K562 (cell line): ENCODE data around the gene SIDT2. TPM values are rescaled to one million over a fixed set of nuclear protein-coding genes. Genes with fewer than 3 reads are reported as not detected.
A peak's percentile ranks its signal among the peaks of the same experiment; 100 is the strongest.

Experiments
- ATF1 ChIP-seq, 2 experiments: fragments of 450-650 bp in 1 of 2; IDR thresholded peaks; 2 replicates each; pipeline ENCODE4 v1.6.1; 2016; ENCODE audit warnings: missing compliant biosample characterization in 1 of 2, missing genetic modification characterization in 1 of 2
- CBX2 ChIP-seq: fragments of 200-600 bp; sonication (generic); IDR thresholded peaks from one replicate; pipeline ENCODE4 v1.6.1; 2012; ENCODE audit warnings: mild to moderate bottlenecking, low read length, inconsistent platforms; ENCODE audit not compliant: insufficient read depth, poor library complexity, severe bottlenecking
- CCNT2 ChIP-seq: IDR thresholded peaks from 2 replicates; pipeline ENCODE4 v1.6.1; 2011; ENCODE audit warnings: borderline replicate concordance, low read depth, mild to moderate bottlenecking, moderate library complexity, mixed read lengths, low read length; ENCODE audit not compliant: insufficient read length; ENCODE audit errors: extremely low read depth
- CREB1 ChIP-seq, 2 experiments: sonication (generic) in 1 of 2; formaldehyde crosslinking in 1 of 2; IDR thresholded peaks; 2 replicates each; pipeline versions ENCODE4 v1.6.1 to v1.8.0; 2012 to 2022; ENCODE audit warnings: inconsistent platforms in 1 of 2, mild to moderate bottlenecking in 1 of 2, missing genetic modification reagents in 1 of 2, moderate library complexity in 1 of 2
- E2F4 ChIP-seq: sonication (generic); formaldehyde crosslinking; IDR thresholded peaks from 2 replicates; pipeline ENCODE4 v1.8.0; 2022; ENCODE audit warnings: mild to moderate bottlenecking, low read depth, missing genetic modification reagents
- EZH2 ChIP-seq: IDR thresholded peaks from 2 replicates; pipeline ENCODE4 v1.6.1; 2012; ENCODE audit warnings: low read depth, mild to moderate bottlenecking, inconsistent platforms, low read length, borderline replicate concordance
- HDAC1 ChIP-seq, 2 experiments: fragments of 450-650 bp; IDR thresholded peaks; 2 replicates each; pipeline ENCODE4 v1.6.1; 2016 to 2017; ENCODE audit warnings: inconsistent platforms in 1 of 2, mild to moderate bottlenecking in 1 of 2, moderate library complexity in 1 of 2
- HINFP ChIP-seq: fragments of 450-650 bp; conservative IDR thresholded peaks from 2 replicates; pipeline ENCODE4 v1.6.1; 2016; ENCODE audit warnings: missing genetic modification characterization, low read depth, mild to moderate bottlenecking, control low read depth, missing compliant biosample characterization
- ILF3 ChIP-seq: fragments of 450-650 bp; IDR thresholded peaks from 2 replicates; pipeline ENCODE4 v1.6.1; 2018; ENCODE audit warnings: antibody characterized with exemption, mild to moderate bottlenecking, moderate library complexity, borderline replicate concordance
- MAFK ChIP-seq: IDR thresholded peaks from 2 replicates; pipeline ENCODE4 v1.6.1; 2011; ENCODE audit warnings: low read length, improper control_type of control experiment
- MBD2 ChIP-seq: sonication (generic); IDR thresholded peaks from 2 replicates; pipeline ENCODE4 v1.6.1; 2016; ENCODE audit warnings: low read depth, borderline replicate concordance
- MTA3 ChIP-seq: fragments of 450-650 bp; formaldehyde crosslinking; IDR thresholded peaks from 2 replicates; pipeline ENCODE4 v1.6.1; 2017; ENCODE audit warnings: mild to moderate bottlenecking, borderline replicate concordance
- PHF8 ChIP-seq: fragments of 200-600 bp; sonication (generic); IDR thresholded peaks from 2 replicates; pipeline ENCODE4 v1.6.1; 2012; ENCODE audit warnings: mixed run types, mild to moderate bottlenecking, inconsistent platforms, low read length, moderate library complexity, borderline replicate concordance
- SUPT5H ChIP-seq: fragments of 450-650 bp; IDR thresholded peaks from 2 replicates; pipeline ENCODE4 v1.6.1; 2016
- THAP7 ChIP-seq: fragments of 250-450 bp; sonication (Bioruptor Pico); IDR thresholded peaks from 2 replicates; pipeline ENCODE4 v1.5.0; 2021
- ZBTB5 ChIP-seq: fragments of 450-650 bp; IDR thresholded peaks from 2 replicates; pipeline ENCODE4 v1.6.1; 2017; ENCODE audit warnings: antibody characterized with exemption
- ZNF23 ChIP-seq: fragments of 250-450 bp; sonication (Bioruptor Pico); IDR thresholded peaks from 2 replicates; pipeline ENCODE4 v1.4.0; 2020; ENCODE audit warnings: mild to moderate bottlenecking
- ZNF507 ChIP-seq: conservative IDR thresholded peaks from 2 replicates; pipeline ENCODE4 v1.6.1; 2017; ENCODE audit warnings: missing genetic modification characterization, missing compliant biosample characterization
- polyA plus RNA-seq, 8 experiments: library from polyadenylated mRNA; depleted of rRNA in 4 of 8; stranded (reverse) in 5 of 8; unstranded in 3 of 8; fragments of >200 nt; fragmentation: Nextera tagmentation in 2 of 8; fragmentation: Illumina TruSeq in 1 of 8; extraction: Ambion mirVana in 2 of 8; extraction: Trizol in 1 of 8; gene quantifications; 2 replicates each; pipeline versions ENCODE4 v1.2.1 to v1.2.3, GENCODE V29; 2011 to 2014; ENCODE audit warnings: inconsistent platforms in 1 of 8, missing spikeins in 1 of 8
- total RNA-seq, 7 experiments: library from RNA; depleted of rRNA in 6 of 7; stranded (reverse); fragments of >200 nt in 6 of 7; fragmentation: Illumina TruSeq in 2 of 7; extraction: Trizol in 2 of 7; gene quantifications; 2 replicates each; pipeline versions ENCODE4 v1.2.1 to v1.2.3, GENCODE V29; 2011 to 2021; ENCODE audit warnings: low replicate concordance in 1 of 7
- TF ChIP-seq, protein P1 (sequence below), 2 experiments: IDR thresholded peaks; 2 replicates each; pipeline ENCODE4 v1.6.1; 2011; ENCODE audit warnings: borderline replicate concordance in 1 of 2, control low read depth in 1 of 2, low read depth in 1 of 2, low read length in 1 of 2, mild to moderate bottlenecking in 1 of 2, mixed read lengths in 1 of 2, moderate library complexity in 1 of 2; ENCODE audit not compliant: insufficient read depth in 1 of 2, insufficient read length in 1 of 2, poor library complexity in 1 of 2, severe bottlenecking in 1 of 2; ENCODE audit errors: extremely low read depth in 1 of 2

SIDT2 gene
- total and polyA plus RNA-seq, 9 of the 15 experiments (the other 6 are each of a cell fraction or from before 2014, with no cell fraction given) = 2.4 to 20.2 (median 6.5) TPM

- no peak for TF ChIP-seq E2F4 (CRISPR knock-in tag)
- 0 out of 2 replicates have a peak, but pooled peaks have one; percentile 13 for TF ChIP-seq CREB1 (IDR thresholded peaks at IDR 0.05)
- TF ChIP-seq CREB1 (CRISPR knock-in tag; IDR thresholded peaks at IDR 0.05) = no peak
- peak; percentile 65 for TF ChIP-seq CCNT2
- TF ChIP-seq MBD2 = peak; percentile 34; the same call in 1 of the 2 replicates
- TF ChIP-seq ZNF507 (tag) = no peak
- TF ChIP-seq ZNF23 (CRISPR knock-in tag) = no peak
- peak in 1 of 2 experiments; percentile 30; a peak in 2 of 4 replicates for TF ChIP-seq HDAC1 (IDR thresholded peaks at IDR 0.05)
- TF ChIP-seq ATF1 (CRISPR knock-in tag; IDR thresholded peaks at IDR 0.05) = no peak
- peak; percentile 63; the same call in 1 of the 2 replicates for TF ChIP-seq ATF1 (tag; IDR thresholded peaks at IDR 0.05)
- peak; percentile 86 for TF ChIP-seq PHF8
- TF ChIP-seq EZH2 = no peak
- TF ChIP-seq HINFP (tag) = no peak
- no peak for TF ChIP-seq THAP7 (CRISPR knock-in tag)
- no peak for TF ChIP-seq ILF3
- no peak for TF ChIP-seq ZBTB5
- TF ChIP-seq MAFK = no peak
- TF ChIP-seq MTA3 = peak; percentile 80
- peak; percentile 81 for TF ChIP-seq SUPT5H
- TF ChIP-seq CBX2 = no peak
- TF ChIP-seq, protein P1, sequence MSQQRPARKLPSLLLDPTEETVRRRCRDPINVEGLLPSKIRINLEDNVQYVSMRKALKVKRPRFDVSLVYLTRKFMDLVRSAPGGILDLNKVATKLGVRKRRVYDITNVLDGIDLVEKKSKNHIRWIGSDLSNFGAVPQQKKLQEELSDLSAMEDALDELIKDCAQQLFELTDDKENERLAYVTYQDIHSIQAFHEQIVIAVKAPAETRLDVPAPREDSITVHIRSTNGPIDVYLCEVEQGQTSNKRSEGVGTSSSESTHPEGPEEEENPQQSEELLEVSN (IDR thresholded peaks at IDR 0.05; ENCODE audit: borderline replicate concordance in 1 of 2, extremely low read depth in 1 of 2, insufficient read depth in 1 of 2, insufficient read length in 1 of 2, low read depth in 1 of 2, low read length in 1 of 2, poor library complexity in 1 of 2, severe bottlenecking in 1 of 2) = peak in 1 of 2 experiments; percentile 25
These were observed 53.7 kb downstream of the SIDT2 start, which contains the start of gene RNF214 (continued) for GRCh38 chr11:117232092-117232878.
